Heart left ventricle (tissue), 13 donors: ENCODE measurements around the gene SGSH.

Experiments
- CTCF ChIP-seq, 12 donors: fragments of 200-600 bp; sonication (generic) in 4 of 12; IDR thresholded peaks; one replicate each; pipeline versions ENCODE4 v1.5.0 to v1.8.0; 2018 to 2022; ENCODE audit warnings: antibody characterized with exemption in 12 of 12, mild to moderate bottlenecking in 5 of 12
- POLR2A ChIP-seq, 2 donors: fragments of 450-650 bp; IDR thresholded peaks; one replicate each; pipeline ENCODE4 v1.6.1; 2017; ENCODE audit warnings: antibody characterized with exemption in 2 of 2, mild to moderate bottlenecking in 2 of 2, moderate library complexity in 2 of 2
- donor health status: ischemic (EF 13 %, LVEDD 7.1; RV severe dilation, severe dysfunction).
- donor health status: DM: no; HTN: yes; CAD: no.
- donor health status: DM: no; HTN: no; CAD: no.
- donor health status: ischemic (EF 25% LVEDD 6.9; RV normal size, moderate dysfunction).
- donor health status: ischemic (EF 25% LVEDD 5.7; RV mildly dilated, moderate dysfunction).
- donor health status: ischemic (EF 35%, LVEDD 5.7; RV mildly dilated, moderate dysfunction).
- donor health status: nonischemic (EF 11% LVEDD 7.7; RV severe dilation, severe dysfunction).
- donor health status: DM: yes; HTN: yes; CAD: no.
- donor health status: PGD.
- donor health status: ischemic (EF 29% LVEDD 5.4; RV normal size, mild dysfunction).
- donor health status: nonischemic (EF 23%, LVEDD 6.1; RV moderate dilation, normal function).

- TF ChIP-seq CTCF (IDR thresholded peaks at IDR 0.05) (no peak), POLR2A (IDR thresholded peaks at IDR 0.05) (no peak)
Observed at GRCh38 chr17:80201446-80201845, 18.7 kb downstream of the SGSH start.
